HG03469 (cell line): ENCODE data around the gene L3HYPDH.
"Not testable (repeated sequence)": the region's sequence is repeated elsewhere in the genome, so short reads cannot be mapped to it uniquely, and the experiment has no call there.

Experiments used
- ATAC-seq: cut with Tn5 transposase; IDR thresholded peaks from one replicate; pipeline ENCODE4 v1.9.1; 2021; ENCODE audit warnings: mild to moderate bottlenecking, moderate library complexity, moderate number of reproducible peaks; ENCODE audit not compliant: unreplicated experiment

Gene L3HYPDH

GRCh38 chr14:59480166-59480565 lies 4.0 kb downstream of the L3HYPDH start:
- no peak for ATAC-seq

GRCh38 chr14:59478540-59478939 lies 5.7 kb downstream of the L3HYPDH start:
- ATAC-seq, result no peak

GRCh38 chr14:59475709-59476108 lies 8.5 kb downstream of the L3HYPDH start:
- no peak for ATAC-seq

GRCh38 chr14:59474172-59474571 lies 10.0 kb downstream of the L3HYPDH start:
- ATAC-seq, result no peak

GRCh38 chr14:59465316-59466135 lies 18.7 kb downstream of the L3HYPDH start, which contains the start of gene GPR135:
Gene GPR135 (minus strand): TSS chr14:59465380. CDS start chr14:59465226, 154 bp downstream.
- peak; percentile 25 for ATAC-seq

- peak; percentile 35 for ATAC-seq
Observed at GRCh38 chr14:59464486-59465315, 19.5 kb downstream of the L3HYPDH start.

GRCh38 chr14:59463787-59464485 lies 20.3 kb downstream of the L3HYPDH start:
- ATAC-seq, result peak; percentile 10

GRCh38 chr14:59461891-59462290 lies 22.3 kb downstream of the L3HYPDH start:
- ATAC-seq, result no peak

GRCh38 chr14:59460378-59460777 lies 23.8 kb downstream of the L3HYPDH start:
- no peak for ATAC-seq

GRCh38 chr14:59458486-59458885 lies 25.7 kb downstream of the L3HYPDH start:
- ATAC-seq, result no peak

GRCh38 chr14:59455411-59455810 lies 28.8 kb downstream of the L3HYPDH start:
- no peak for ATAC-seq

- ATAC-seq, result no peak
Observed at GRCh38 chr14:59454139-59454538, 30.1 kb downstream of the L3HYPDH start.

GRCh38 chr14:59451849-59452248 lies 32.4 kb downstream of the L3HYPDH start:
- no peak for ATAC-seq

- ATAC-seq, result no peak
Observed at GRCh38 chr14:59450716-59451115, 33.5 kb downstream of the L3HYPDH start.

- not testable (repeated sequence) for ATAC-seq
Observed at GRCh38 chr14:59448673-59449072, 35.5 kb downstream of the L3HYPDH start.

GRCh38 chr14:59439256-59439965 lies 44.8 kb downstream of the L3HYPDH start:
- ATAC-seq, result no peak

GRCh38 chr14:59438195-59438647 lies 46.0 kb downstream of the L3HYPDH start:
- ATAC-seq, result no peak

- ATAC-seq, result no peak
Observed at GRCh38 chr14:59435987-59436386, 48.2 kb downstream of the L3HYPDH start.

- no peak for ATAC-seq
Observed at GRCh38 chr14:59435101-59435500, 49.1 kb downstream of the L3HYPDH start.

GRCh38 chr14:59429790-59430189 lies 54.4 kb downstream of the L3HYPDH start:
- no peak for ATAC-seq
